ENCODE results near the gene SH3RF3. TPM values are rescaled to one million over a fixed set of nuclear protein-coding genes. Genes with fewer than 3 reads are reported as not detected.

SH3RF3 gene
- total RNA-seq, 1 experiment from 2014 or later, result 21.7 TPM

DNA sequence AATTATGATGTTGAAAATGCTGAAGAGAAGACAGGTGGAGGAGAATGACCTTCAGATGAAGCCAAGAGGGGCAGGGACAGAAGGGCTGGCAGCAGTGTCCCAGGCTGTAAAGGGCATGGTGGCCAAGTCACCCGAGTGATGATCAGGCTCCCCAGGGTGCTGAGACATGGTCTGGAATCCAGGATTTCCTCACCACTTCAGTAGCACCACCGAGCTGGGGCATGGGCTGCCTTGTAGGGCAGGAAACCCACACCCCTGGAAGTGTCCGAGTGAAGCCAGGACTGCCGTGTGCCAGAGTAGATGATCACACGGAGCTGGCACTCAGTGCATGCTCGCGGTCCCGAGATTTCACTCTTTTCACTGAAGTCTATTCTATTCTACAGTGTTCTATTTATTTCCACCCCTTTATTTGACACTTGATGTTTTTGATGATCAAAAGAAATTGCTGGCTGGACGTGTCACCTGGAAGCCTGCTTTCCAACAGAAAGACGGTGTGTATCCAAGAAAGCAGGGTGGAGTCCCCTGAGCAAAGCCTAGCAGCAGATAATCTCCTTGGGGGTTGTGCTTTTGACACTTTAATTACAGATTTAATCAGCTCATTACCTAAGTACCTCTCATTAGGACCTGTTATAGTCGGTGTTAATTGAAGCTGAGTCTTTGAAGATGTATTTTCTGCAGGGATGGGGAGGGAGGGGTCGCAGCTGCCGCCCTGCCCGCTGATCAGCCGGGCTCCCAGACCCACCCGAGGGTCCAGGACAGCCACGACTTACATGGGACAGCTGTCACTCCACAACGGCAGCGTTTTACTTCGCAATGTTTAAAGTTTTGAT, 392.4 kb downstream of the SH3RF3 start:
- intact Hi-C loops (cut with micrococcal nuclease), result no loop called here
- no TSS peak for BruUV-seq (replicated peaks)
- TF ChIP-seq, protein P1, sequence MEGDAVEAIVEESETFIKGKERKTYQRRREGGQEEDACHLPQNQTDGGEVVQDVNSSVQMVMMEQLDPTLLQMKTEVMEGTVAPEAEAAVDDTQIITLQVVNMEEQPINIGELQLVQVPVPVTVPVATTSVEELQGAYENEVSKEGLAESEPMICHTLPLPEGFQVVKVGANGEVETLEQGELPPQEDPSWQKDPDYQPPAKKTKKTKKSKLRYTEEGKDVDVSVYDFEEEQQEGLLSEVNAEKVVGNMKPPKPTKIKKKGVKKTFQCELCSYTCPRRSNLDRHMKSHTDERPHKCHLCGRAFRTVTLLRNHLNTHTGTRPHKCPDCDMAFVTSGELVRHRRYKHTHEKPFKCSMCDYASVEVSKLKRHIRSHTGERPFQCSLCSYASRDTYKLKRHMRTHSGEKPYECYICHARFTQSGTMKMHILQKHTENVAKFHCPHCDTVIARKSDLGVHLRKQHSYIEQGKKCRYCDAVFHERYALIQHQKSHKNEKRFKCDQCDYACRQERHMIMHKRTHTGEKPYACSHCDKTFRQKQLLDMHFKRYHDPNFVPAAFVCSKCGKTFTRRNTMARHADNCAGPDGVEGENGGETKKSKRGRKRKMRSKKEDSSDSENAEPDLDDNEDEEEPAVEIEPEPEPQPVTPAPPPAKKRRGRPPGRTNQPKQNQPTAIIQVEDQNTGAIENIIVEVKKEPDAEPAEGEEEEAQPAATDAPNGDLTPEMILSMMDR (IDR thresholded peaks at IDR 0.05; ENCODE audit: unreplicated experiment), result no peak
- no peaks in the 10 kb centered on the region for H3K9me3 Mint-ChIP-seq (ENCODE audit: unreplicated experiment)
- no peak overlapping the region for H3K27ac Mint-ChIP-seq (ENCODE audit: low read depth, unreplicated experiment)
- POLR2A ChIA-PET, result no interaction called here
- DNase-seq (ENCODE audit: unreplicated experiment), result no peak
- no peaks in the 10 kb centered on the region for H3K27me3 Mint-ChIP-seq (ENCODE audit: insufficient read depth, unreplicated experiment)
- H3K36me3 Mint-ChIP-seq (ENCODE audit: insufficient read depth, unreplicated experiment), result no peaks in the 10 kb centered on the region
- H3K4me1 Mint-ChIP-seq (ENCODE audit: insufficient read depth, unreplicated experiment), result no peaks in the 10 kb centered on the region
- H3K4me3 Mint-ChIP-seq (ENCODE audit: unreplicated experiment), result no peak overlapping the region
- CTCF ChIA-PET, result interaction anchor here (0.6 to 1.4 kb wide), 3 partner anchors 11 to 675 kb away, joined by 3 to 7 read pairs (median 5); no protein-coding TSS in a partner anchor

- intact Hi-C loops (cut with micrococcal nuclease), result no loop called here
- ChIA-PET POLR2A (no interaction called here), CTCF (interaction anchor here (0.6 to 1.4 kb wide), 3 partner anchors 12 to 676 kb away, joined by 3 to 7 read pairs (median 3); no protein-coding TSS in a partner anchor)
- no peak overlapping the region for H3K4me3 Mint-ChIP-seq (ENCODE audit: unreplicated experiment)
- no peaks in the 10 kb centered on the region for H3K27me3 Mint-ChIP-seq (ENCODE audit: insufficient read depth, unreplicated experiment)
- H3K36me3 Mint-ChIP-seq (ENCODE audit: insufficient read depth, unreplicated experiment), result no peaks in the 10 kb centered on the region
- H3K4me1 Mint-ChIP-seq (ENCODE audit: insufficient read depth, unreplicated experiment), result no peaks in the 10 kb centered on the region
- TF ChIP-seq, protein P1 (IDR thresholded peaks at IDR 0.05; ENCODE audit: unreplicated experiment), result no peak
- H3K9me3 Mint-ChIP-seq (ENCODE audit: unreplicated experiment), result no peaks in the 10 kb centered on the region
- DNase-seq (ENCODE audit: unreplicated experiment), result no peak
- BruUV-seq (replicated peaks), result no TSS peak
- H3K27ac Mint-ChIP-seq (ENCODE audit: low read depth, unreplicated experiment), result no peak overlapping the region
Measured at GRCh38 chr2:109522063-109522374, 393.0 kb downstream of the SH3RF3 start.

GRCh38 chr2:109523121-109523520, 394.1 kb downstream of the SH3RF3 start:
- CTCF ChIA-PET, result interaction anchor here (1.1 kb wide), 1 partner anchor 23 kb away, joined by 5 read pairs; no protein-coding TSS in a partner anchor
- peaks cover 6% of the 10 kb centered on the region for H3K4me1 Mint-ChIP-seq (ENCODE audit: insufficient read depth, unreplicated experiment)
- no peaks in the 10 kb centered on the region for H3K9me3 Mint-ChIP-seq (ENCODE audit: unreplicated experiment)
- no peak overlapping the region for H3K27ac Mint-ChIP-seq (ENCODE audit: low read depth, unreplicated experiment)
- TF ChIP-seq, protein P1 (IDR thresholded peaks at IDR 0.05; ENCODE audit: unreplicated experiment), result no peak
- no peak for DNase-seq (ENCODE audit: unreplicated experiment)
- H3K4me3 Mint-ChIP-seq (ENCODE audit: unreplicated experiment), result no peak overlapping the region
- BruUV-seq (replicated peaks), result no TSS peak
- intact Hi-C loops (cut with micrococcal nuclease), result no loop called here
- POLR2A ChIA-PET, result interaction anchor here (1.1 kb wide), 1 partner anchor 9 kb away, joined by 3 read pairs; no protein-coding TSS in a partner anchor
- no peaks in the 10 kb centered on the region for H3K36me3 Mint-ChIP-seq (ENCODE audit: insufficient read depth, unreplicated experiment)
- H3K27me3 Mint-ChIP-seq (ENCODE audit: insufficient read depth, unreplicated experiment), result no peaks in the 10 kb centered on the region

DNA sequence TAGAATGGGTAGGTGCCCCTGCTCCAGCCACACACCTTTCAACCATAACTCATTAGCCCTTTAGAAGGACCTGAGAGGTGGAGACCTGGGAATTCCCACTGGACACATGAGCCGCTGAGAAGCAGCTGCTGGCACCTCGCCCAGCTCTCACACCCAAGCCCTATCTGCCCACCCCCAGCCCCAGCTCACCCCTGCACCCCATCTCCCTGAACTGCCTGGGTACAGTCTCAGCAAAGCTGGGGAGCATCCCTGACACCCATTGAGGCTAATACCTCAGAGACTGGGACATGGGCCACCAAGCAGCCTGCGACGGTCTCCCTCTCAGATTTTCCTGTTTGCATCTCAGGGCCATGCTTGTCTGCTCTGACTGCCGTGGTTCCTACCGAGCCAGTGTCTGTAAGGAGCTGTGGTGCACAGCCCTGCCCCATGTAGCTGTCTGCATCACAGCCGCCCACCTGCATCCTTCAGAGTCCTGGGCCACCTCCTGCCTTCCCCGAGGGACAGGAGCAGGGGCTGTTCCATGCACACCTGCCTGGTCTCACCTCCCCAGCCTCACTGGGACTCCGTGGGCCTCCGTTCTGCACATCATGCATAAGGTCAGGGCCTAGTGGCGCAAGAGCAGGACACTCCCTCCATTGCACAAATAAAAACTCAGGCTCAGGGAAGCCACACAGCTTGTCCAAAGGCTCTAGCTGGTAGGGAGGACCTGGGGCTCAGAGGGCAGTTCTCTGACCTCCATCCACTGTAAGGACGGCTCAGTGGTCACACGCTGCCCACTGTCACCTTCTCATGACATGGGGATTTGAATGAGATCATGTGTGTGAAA, 394.7 kb downstream of the SH3RF3 start:
- Mint-ChIP-seq H3K4me1 (ENCODE audit: insufficient read depth, unreplicated experiment) (peaks cover 6% of the 10 kb centered on the region), H3K27ac (ENCODE audit: low read depth, unreplicated experiment) (no peak overlapping the region), H3K4me3 (ENCODE audit: unreplicated experiment) (no peak overlapping the region), H3K36me3 (ENCODE audit: insufficient read depth, unreplicated experiment) (no peaks in the 10 kb centered on the region), H3K27me3 (ENCODE audit: insufficient read depth, unreplicated experiment) (no peaks in the 10 kb centered on the region), H3K9me3 (ENCODE audit: unreplicated experiment) (no peaks in the 10 kb centered on the region)
- ChIA-PET POLR2A (interaction anchor here (0.6 to 1.1 kb wide), 2 partner anchors 10 to 216 kb away, joined by 3 read pairs; no protein-coding TSS in a partner anchor), CTCF (interaction anchor here (0.6 to 1.5 kb wide), 4 partner anchors 11 to 677 kb away, joined by 3 to 5 read pairs (median 4); no protein-coding TSS in a partner anchor)
- intact Hi-C loops (cut with micrococcal nuclease), result no loop called here
- no TSS peak for BruUV-seq (replicated peaks)
- TF ChIP-seq, protein P1 (IDR thresholded peaks at IDR 0.05; ENCODE audit: unreplicated experiment), result no peak
- DNase-seq (ENCODE audit: unreplicated experiment), result no peak
